HG03135 (cell line): ENCODE data around the gene PRKX.
"Not testable (repeated sequence)": the region's sequence is repeated elsewhere in the genome, so short reads cannot be mapped to it uniquely, and the experiment has no call there.

ENCODE experiments used
- ATAC-seq: cut with Tn5 transposase; IDR thresholded peaks from one replicate; pipeline ENCODE4 v1.9.1; 2021; ENCODE audit warnings: mild to moderate bottlenecking, moderate library complexity; ENCODE audit not compliant: unreplicated experiment

Gene PRKX

DNA sequence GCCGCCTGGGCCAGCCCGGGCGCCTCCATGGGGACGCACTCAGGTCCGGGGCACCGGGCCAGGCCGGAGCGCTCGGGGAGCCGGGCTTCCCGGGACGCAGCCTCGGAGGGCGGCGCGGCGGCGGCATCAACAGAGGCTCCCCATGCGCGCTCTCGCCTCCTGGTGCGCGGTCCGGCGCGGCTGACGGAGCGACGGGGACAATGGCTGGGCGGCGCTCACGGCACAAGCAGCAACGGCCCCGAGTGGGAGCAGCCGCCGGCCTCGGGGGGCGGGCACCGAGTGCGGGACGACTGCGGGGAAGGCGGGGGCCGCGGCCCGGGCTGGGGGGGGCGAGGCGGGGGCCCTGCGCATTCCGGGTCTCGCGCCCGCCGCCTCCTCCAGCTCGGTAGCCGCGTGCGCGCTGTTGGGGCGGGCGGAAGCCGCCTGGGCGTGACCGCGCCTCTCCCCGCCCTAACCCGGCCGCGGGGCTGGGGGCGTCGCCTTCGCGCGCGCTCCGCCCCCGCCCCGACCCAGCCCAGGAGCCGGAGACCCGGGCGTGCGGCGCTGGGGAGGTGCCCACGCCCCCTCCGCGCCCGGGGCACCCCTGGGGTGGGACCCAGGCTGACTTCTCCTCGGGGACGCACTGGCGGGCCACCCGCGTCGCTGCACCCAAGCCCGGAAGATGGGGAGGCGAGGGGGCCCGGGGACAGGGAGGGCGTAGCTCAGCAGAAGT, at the start of gene PRKX:
PRKX (minus strand) TSS at position 425 of the 712 bp plus-strand sequence; CDS start at position 29, 396 bp downstream.
- ATAC-seq: peak; percentile 80

DNA sequence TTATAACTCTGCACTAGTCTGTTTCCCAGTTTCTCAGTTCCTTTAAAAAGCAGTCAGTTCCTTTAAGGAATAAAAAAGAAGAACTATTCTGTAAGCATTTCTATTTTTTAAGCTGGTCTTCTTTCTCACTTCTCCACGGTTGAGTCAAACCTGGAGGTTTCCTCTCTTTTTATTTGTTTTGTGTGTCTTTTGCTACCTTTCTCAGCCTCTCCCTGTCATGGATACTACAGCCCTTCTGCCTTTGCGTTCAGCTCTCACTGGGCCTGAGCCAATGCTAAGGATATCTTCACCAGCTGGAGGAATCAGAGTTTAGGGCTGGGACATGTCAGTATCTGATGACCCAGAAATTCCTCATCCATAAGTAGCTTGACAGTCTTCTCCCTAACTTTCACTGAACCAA, 49.7 kb upstream of the PRKX start:
- no peak for ATAC-seq

GRCh38 chrX:3757510-3758025, 44.1 kb upstream of the PRKX start:
- no peak for ATAC-seq

GRCh38 chrX:3748052-3748559, 34.7 kb upstream of the PRKX start:
- ATAC-seq: no peak

DNA sequence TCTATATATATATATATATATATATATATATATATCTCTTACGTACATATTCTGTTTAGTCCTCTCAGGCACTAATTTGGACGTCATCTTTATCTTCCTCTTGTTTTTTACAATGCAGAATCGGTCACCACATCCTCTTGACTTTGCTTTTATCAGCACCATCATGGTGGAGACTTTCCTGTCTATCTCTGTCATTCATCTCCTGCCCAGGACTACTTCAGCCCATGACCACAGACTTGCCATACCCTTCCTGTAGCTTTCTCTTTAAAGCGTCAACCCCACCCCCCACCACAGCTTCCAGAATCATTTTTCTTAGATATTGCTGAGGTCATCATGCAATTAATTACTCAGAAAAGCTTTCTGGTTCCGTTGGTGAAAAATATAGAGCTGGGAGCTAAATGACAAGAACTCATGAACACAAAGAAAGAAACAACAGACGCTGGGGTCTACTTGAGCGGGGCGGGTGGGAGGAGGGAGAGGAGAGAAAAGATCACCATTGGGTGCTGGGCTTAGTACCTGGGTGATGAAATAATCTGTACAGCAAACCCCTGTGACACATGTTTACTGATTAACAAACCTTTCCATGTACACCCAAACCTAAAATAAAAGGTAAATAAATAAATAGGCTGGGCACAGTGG, 30.5 kb upstream of the PRKX start:
- ATAC-seq: no peak

GRCh38 chrX:3740946-3741345, 27.5 kb upstream of the PRKX start:
- not testable (repeated sequence) for ATAC-seq

- ATAC-seq: no peak
These were observed 25.1 kb upstream of the PRKX start for GRCh38 chrX:3738509-3738908.

- ATAC-seq: not testable (repeated sequence)
These were observed 23.1 kb upstream of the PRKX start for GRCh38 chrX:3736536-3736935.

GRCh38 chrX:3735891-3736290, 22.4 kb upstream of the PRKX start:
- not testable (repeated sequence) for ATAC-seq

DNA sequence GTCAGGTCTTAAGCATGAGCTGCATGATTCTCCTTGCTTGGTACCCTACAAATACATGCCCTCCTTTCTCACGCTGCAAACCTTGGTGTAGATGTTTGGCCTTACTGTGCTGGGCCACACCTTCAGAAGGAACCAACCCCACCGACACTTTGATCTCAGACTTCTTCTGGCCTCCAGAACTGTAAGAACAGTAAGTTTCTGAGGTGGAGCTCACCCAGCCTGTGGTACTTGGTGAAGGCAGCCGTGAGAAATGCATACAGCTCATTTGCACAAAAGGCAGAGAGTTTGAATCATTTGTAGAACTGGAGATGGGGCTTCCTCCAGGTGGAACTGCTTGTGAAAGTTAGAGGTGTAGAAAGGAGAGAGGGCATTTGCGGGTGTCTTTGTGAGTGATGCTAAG, 21.0 kb upstream of the PRKX start:
- ATAC-seq: not testable (repeated sequence)

- no peak for ATAC-seq
These were observed 19.6 kb upstream of the PRKX start for GRCh38 chrX:3733043-3733430.

- ATAC-seq: not testable (repeated sequence)
These were observed 19.0 kb upstream of the PRKX start for GRCh38 chrX:3732326-3733042.

DNA sequence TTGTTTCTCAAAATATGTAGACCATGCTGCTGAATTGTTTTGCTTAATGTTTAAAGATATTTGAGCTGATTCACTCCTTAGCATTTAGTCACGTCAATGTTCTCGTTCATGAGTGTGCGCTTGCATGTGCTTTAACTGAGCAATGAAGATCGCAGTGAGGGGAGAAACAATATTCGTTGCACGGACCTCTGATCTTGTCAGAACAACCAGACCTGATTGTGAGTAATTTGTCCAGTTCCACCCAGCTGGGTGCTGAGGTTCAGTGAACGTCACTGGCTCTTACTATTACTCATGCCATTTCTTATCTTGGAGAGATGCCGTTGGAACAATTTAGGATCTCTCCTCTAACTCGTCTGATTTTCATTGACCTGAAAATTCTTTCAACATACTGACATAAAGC, 15.0 kb upstream of the PRKX start:
- ATAC-seq: no peak

DNA sequence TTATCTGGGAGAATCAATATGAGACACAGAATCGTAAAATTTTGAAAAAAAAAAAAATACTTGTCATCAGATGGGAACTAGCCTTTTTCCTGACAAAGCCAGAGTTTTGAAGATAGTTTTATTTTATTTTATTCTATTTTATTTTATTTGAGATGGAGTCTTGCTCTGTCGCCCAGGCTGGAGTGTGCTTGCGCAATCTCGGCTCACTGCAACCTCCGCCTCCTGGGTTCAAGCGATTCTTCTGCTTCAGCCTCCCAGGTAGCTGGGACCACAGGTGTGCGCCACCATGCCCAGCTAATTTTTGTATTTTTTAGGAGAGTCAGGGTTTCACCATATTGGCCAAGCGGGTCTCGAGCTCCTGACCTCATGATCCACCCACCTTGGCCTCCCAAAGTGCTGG, 10.0 kb upstream of the PRKX start:
- ATAC-seq: not testable (repeated sequence)

DNA sequence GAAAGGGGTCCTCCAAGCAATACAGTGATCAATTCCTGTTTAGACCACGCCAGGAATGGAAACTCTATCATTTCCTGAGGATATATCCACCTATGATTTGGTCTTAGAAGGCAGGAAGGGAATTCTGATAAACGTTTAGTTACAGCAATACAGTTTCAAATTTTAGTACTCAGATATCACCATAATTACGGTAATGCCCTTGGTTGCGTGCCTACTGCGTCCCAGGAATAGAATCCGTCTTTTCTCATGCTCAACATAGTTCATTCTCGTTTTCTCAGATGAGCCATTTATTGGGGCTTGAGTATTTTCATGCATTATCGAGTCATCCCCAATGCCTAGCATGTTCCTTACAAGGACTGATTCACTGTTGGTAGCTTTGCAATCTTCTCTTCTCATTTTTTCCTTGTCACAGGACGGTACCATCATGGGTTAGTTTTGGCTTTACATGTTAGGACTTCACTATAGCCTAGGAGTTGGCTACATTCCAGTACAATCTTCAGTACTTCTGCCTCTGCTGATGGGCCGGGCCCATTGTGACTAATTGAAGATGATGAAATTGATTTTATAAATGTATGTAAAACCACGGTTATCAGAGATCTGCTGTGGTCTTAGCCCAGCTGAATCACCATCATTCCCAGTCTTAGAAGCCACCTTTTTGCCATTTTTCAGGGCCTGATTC, 4.4 kb upstream of the PRKX start:
- ATAC-seq: no peak

DNA sequence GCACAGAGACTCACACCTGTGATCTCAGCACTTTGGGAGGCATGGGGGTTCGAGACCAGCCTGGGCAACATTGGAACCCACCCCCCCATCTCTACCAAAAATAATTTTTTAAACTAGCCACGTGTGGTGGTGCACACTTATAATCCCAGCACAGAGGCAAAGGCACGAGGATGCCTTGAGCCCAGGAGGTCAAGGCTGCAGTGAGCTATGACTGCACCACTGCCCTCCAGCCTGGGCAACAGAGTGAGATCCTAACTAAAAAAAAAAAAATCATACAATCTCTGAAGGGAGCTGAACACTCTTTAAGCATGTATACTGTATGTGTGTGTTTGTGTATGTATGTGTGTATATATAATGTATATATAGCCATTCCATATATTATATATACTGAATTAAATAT, 2.5 kb upstream of the PRKX start:
- ATAC-seq: no peak

DNA sequence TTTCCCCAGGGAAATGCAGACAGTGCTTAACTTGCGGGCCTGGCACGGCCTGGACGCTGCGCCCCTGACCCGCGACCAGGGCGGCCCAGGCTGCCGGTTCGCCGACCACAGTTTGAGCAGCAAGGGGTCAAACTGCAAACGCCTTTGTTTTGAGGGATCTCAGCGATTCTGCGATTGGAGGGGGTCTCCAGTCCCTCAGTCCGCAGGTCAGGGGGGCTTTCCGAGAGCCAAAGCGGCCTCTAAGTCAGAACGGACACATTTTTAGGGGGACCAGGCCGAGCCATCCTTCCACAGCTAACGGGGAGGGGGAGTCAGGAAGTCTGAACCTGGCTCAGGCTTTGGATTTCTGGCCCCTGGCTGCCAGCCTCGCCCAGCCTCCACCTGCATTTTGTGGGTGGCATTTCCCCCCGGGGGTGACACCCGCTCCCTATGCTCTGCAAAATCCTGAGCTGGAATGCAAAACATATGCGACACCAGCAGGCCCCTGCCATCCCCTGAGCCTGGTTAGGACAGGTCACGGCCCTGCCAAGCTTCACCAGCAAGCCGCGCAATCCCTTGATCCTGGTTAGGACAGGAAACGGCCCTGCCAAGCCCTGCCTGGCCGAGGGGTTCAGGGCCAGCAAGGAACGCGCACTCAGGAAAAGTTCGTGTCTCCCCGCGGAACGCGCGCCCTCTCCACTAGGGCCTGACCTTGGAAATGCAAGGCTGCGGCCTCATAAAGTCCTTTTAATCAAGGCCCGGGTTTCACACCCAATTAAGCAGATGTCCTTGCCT, 1.4 kb upstream of the PRKX start:
- ATAC-seq: not testable (repeated sequence)

DNA sequence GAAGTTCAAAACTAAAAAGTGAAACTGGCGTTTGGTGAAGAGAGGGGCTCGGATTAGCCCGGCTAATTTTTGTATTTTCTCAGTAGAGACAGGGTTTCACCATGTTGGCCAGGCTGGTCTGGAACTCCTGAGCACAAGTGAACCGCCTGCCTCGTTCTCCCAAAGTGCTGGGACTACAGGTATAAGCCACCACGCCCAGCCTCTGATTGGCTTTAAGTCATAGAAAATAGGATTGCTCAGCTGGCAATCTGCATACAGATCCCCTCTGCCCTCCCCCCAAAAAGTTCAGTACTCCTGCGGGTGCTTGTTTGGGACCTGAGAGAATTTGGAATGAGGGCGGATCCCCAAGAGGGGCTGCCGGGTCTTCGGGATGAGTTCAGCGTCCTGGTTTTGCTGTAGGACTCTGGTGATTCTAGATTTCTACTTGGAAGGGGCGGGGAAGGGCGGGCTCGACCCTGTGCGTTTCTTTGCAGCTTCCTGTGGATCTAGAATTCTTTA, 537 bp upstream of the PRKX start:
- no peak for ATAC-seq

DNA sequence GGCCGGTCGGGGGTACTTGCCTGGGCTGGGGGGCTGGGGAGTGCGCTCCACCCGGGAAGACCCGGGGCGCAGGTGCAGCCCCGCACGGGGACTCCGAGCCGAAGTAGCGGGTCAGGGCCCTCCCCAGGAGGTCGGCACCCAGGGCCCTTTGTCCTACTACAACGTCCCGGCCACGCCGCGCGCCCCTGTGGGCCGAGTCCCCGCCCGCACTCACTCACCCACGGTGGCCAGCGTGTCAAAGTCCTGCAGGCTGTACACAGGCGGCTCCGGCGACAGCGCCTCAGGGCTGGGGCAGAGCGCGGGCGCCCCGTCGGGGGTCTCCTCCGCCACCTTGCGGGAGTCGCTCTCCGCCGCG, 602 bp downstream of the PRKX start:
- peak; percentile 32 for ATAC-seq
